Measurements from ENCODE around the gene LANCL2. TPM values are rescaled to one million over a fixed set of nuclear protein-coding genes. Genes with fewer than 3 reads are reported as not detected.

LANCL2 gene
- total RNA-seq, 3 donors from 2014 or later (not counting 1 experiment from before 2014, with no cell fraction given) = 7.2 to 9.4 (median 8.3) TPM

- intact Hi-C loops (cut with micrococcal nuclease) = no loop called here
- H3K4me3 Mint-ChIP-seq = no peak overlapping the region
- no peaks in the 10 kb centered on the region for H3K36me3 Mint-ChIP-seq
Observed at GRCh38 chr7:55437375-55437774, 72.2 kb downstream of the LANCL2 start.

GRCh38 chr7:55438085-55438756 is 73.1 kb downstream of the LANCL2 start:
- no peaks in the 10 kb centered on the region for H3K27me3 Mint-ChIP-seq (ENCODE audit: low read depth in 2 of 2)
- intact Hi-C loops (cut with micrococcal nuclease) = no loop called here
- no peak for ATAC-seq

More at GRCh38 chr7:55437375-55437774, 72.2 kb downstream of the LANCL2 start:
- DNase-seq (no peak), ATAC-seq (no peak)
- H3K27ac Mint-ChIP-seq = no peak overlapping the region
- Histone ChIP-seq H3K36me3 (ENCODE audit: control insufficient read depth, insufficient read depth, low read length) (no peaks in the 10 kb centered on the region), H3K27me3 (ENCODE audit: control insufficient read depth, insufficient read depth, low read length) (no peaks in the 10 kb centered on the region), H3K4me1 (ENCODE audit: control insufficient read depth, insufficient read depth, low read length) (peaks cover 9% of the 10 kb centered on the region), H3K4me3 (ENCODE audit: low read length) (no peak overlapping the region), H3K9me3 (ENCODE audit: control insufficient read depth, insufficient read depth, low read length) (no peaks in the 10 kb centered on the region), H3K27ac (ENCODE audit: low read length) (no peak overlapping the region)
- WGBS (ENCODE audit: insufficient coverage) = 95% methylated on average over 1 of the region's 1 CpG
- H3K9me3 Mint-ChIP-seq = no peaks in the 10 kb centered on the region
- no peaks in the 10 kb centered on the region for H3K27me3 Mint-ChIP-seq (ENCODE audit: low read depth in 2 of 2)
- peaks cover 19 to 20% of the 10 kb centered on the region in 2 donors for H3K4me1 Mint-ChIP-seq
- TF ChIP-seq, protein P1, sequence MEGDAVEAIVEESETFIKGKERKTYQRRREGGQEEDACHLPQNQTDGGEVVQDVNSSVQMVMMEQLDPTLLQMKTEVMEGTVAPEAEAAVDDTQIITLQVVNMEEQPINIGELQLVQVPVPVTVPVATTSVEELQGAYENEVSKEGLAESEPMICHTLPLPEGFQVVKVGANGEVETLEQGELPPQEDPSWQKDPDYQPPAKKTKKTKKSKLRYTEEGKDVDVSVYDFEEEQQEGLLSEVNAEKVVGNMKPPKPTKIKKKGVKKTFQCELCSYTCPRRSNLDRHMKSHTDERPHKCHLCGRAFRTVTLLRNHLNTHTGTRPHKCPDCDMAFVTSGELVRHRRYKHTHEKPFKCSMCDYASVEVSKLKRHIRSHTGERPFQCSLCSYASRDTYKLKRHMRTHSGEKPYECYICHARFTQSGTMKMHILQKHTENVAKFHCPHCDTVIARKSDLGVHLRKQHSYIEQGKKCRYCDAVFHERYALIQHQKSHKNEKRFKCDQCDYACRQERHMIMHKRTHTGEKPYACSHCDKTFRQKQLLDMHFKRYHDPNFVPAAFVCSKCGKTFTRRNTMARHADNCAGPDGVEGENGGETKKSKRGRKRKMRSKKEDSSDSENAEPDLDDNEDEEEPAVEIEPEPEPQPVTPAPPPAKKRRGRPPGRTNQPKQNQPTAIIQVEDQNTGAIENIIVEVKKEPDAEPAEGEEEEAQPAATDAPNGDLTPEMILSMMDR (IDR thresholded peaks at IDR 0.05) = no peak

DNA sequence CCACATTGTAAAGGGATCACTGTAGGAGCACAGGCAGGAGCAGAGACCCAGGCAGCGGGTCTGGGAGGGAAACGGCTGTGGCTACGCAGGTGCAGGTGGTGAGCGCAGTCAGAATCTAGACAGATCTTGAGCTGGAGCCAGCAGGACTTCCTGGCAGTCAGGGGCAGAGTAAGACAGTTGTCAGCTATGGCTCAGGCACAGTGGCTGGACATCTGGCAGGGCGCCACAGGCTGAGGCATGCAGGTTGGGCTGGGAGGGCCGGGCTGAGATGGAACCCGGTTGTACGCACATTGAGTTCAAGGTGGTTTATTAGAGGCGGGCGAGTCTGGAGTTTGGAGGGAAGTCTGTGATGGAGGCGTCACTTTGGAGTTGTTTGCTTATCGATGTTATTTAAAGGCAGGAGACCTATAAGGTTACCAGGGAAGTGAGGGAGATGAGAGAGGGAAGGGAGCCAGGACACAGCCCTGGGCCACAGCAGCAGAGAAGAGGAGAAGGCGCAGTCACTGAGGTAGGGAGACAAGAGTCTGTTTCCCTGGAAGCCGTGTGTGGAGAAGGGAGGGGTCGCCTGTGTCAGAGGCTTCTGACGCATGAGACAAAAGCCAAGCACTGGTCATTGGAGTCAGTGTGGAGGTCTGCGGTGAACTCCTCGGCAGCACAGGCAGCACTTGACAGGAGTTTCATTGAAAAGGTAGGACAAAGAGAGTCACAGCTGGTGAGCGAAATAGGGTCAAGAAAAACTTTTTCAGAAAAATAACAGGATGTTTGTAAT is 73.8 kb downstream of the LANCL2 start:
- WGBS (ENCODE audit: insufficient coverage) = 72% methylated on average over 19 of the region's 19 CpGs
- peaks cover 7 to 9% of the 10 kb centered on the region in 2 donors for H3K4me1 Mint-ChIP-seq
- H3K4me1 ChIP-seq (ENCODE audit: control insufficient read depth, insufficient read depth, low read length) = no peaks in the 10 kb centered on the region

More at GRCh38 chr7:55438085-55438756, 73.1 kb downstream of the LANCL2 start:
- no peak overlapping the region for H3K4me3 ChIP-seq (ENCODE audit: low read length)
- Mint-ChIP-seq H3K36me3 (no peaks in the 10 kb centered on the region), H3K9me3 (no peaks in the 10 kb centered on the region), H3K4me1 (peaks cover 11% of the 10 kb centered on the region in 2 donors), H3K4me3 (no peak overlapping the region), H3K27ac (no peak overlapping the region)
- H3K36me3 ChIP-seq (ENCODE audit: control insufficient read depth, insufficient read depth, low read length) = no peaks in the 10 kb centered on the region
- no peaks in the 10 kb centered on the region for H3K27me3 ChIP-seq (ENCODE audit: control insufficient read depth, insufficient read depth, low read length)
- H3K27ac ChIP-seq (ENCODE audit: low read length) = no peak overlapping the region
- peaks cover under 1% of the 10 kb centered on the region for H3K4me1 ChIP-seq (ENCODE audit: control insufficient read depth, insufficient read depth, low read length)
- no peak for DNase-seq
- H3K9me3 ChIP-seq (ENCODE audit: control insufficient read depth, insufficient read depth, low read length) = no peaks in the 10 kb centered on the region
- TF ChIP-seq, protein P1 (IDR thresholded peaks at IDR 0.05) = no peak
- WGBS (ENCODE audit: insufficient coverage) = 96% methylated on average over 13 of the region's 13 CpGs

More for the DNA sequence above, 73.8 kb downstream of the LANCL2 start:
- no peak overlapping the region for H3K4me3 Mint-ChIP-seq
- no peaks in the 10 kb centered on the region for H3K9me3 Mint-ChIP-seq
- H3K27me3 Mint-ChIP-seq (ENCODE audit: low read depth in 2 of 2) = no peaks in the 10 kb centered on the region
- Histone ChIP-seq H3K27me3 (ENCODE audit: control insufficient read depth, insufficient read depth, low read length) (no peaks in the 10 kb centered on the region), H3K9me3 (ENCODE audit: control insufficient read depth, insufficient read depth, low read length) (no peaks in the 10 kb centered on the region), H3K27ac (ENCODE audit: low read length) (no peak overlapping the region), H3K36me3 (ENCODE audit: control insufficient read depth, insufficient read depth, low read length) (no peaks in the 10 kb centered on the region), H3K4me3 (ENCODE audit: low read length) (no peak overlapping the region)
- intact Hi-C loops (cut with micrococcal nuclease) = no loop called here
- no peak for DNase-seq
- H3K27ac Mint-ChIP-seq = no peak overlapping the region
- ATAC-seq = no peak
- no peaks in the 10 kb centered on the region for H3K36me3 Mint-ChIP-seq
- TF ChIP-seq, protein P1 (IDR thresholded peaks at IDR 0.05) = no peak

All from natural killer cell (primary cell).